Caco-2 (cell line): Measurements from ENCODE around the gene CLSTN2. TPM values are rescaled to one million over a fixed set of nuclear protein-coding genes. Genes with fewer than 3 reads are reported as not detected.

Source experiments
- BruUV-seq: library from RNA; stranded (reverse); fragments of 400-500 nt; replicated peaks from 2 replicates; lab custom pipeline; 2021; lab: Mats Ljungman, UMichigan
- CTCF ChIA-PET: fragments of 300-600 bp; sonication (Branson Sonifier 250); formaldehyde crosslinking; loops from one replicate; lab custom pipeline; 2022; ENCODE audit warnings: antibody characterized with exemption; lab: Charles Lee
- POLR2A ChIA-PET: fragments of 300-600 bp; sonication (Branson Sonifier 250); formaldehyde crosslinking; loops from one replicate; lab custom pipeline; 2022; ENCODE audit warnings: antibody characterized with exemption; lab: Charles Lee
- DNase-seq, 2 experiments: peaks; one replicate each; pipeline versions ENCODE4 v3.0.0 to v3.0.0-alpha.2; 2020 to 2022
- H3K27me3 ChIP-seq: replicated peaks from 2 replicates; pipeline ENCODE4 v1.6.0; 2011; ENCODE audit warnings: low read length; ENCODE audit not compliant: control insufficient read depth, insufficient read depth
- H3K36me3 ChIP-seq: 2 replicates; pipeline ENCODE4 v1.5.1; 2011; ENCODE audit warnings: low read length; ENCODE audit not compliant: control insufficient read depth, insufficient read depth
- H3K4me1 ChIP-seq: fragments of 250-450 bp; sonication (Bioruptor Pico); 2 replicates; pipeline ENCODE4 v1.5.1; 2020; ENCODE audit warnings: mild to moderate bottlenecking
- H3K4me3 ChIP-seq: 2 replicates; pipeline ENCODE4 v1.5.1; 2011; ENCODE audit warnings: low read depth, mild to moderate bottlenecking, control low read depth, low read length
- H3K9me3 ChIP-seq: fragments of 250-450 bp; sonication (Bioruptor Pico); 2 replicates; pipeline ENCODE4 v1.5.1; 2020; ENCODE audit warnings: mild to moderate bottlenecking, moderate library complexity
- H3K27ac Mint-ChIP-seq: one replicate; pipeline ENCODE4 v1.8.0; 2022; ENCODE audit warnings: mixed read lengths; ENCODE audit not compliant: unreplicated experiment
- H3K27me3 Mint-ChIP-seq: one replicate; pipeline ENCODE4 v1.8.0; 2022; ENCODE audit warnings: mixed read lengths; ENCODE audit not compliant: insufficient read depth, unreplicated experiment
- H3K36me3 Mint-ChIP-seq: one replicate; pipeline ENCODE4 v1.8.0; 2022; ENCODE audit warnings: mild to moderate bottlenecking, mixed read lengths; ENCODE audit not compliant: insufficient read depth, unreplicated experiment
- H3K4me1 Mint-ChIP-seq: one replicate; pipeline ENCODE4 v1.8.0; 2022; ENCODE audit warnings: low read depth, mixed read lengths; ENCODE audit not compliant: unreplicated experiment
- H3K4me3 Mint-ChIP-seq: one replicate; pipeline ENCODE4 v1.8.0; 2022; ENCODE audit warnings: mild to moderate bottlenecking, moderate library complexity, mixed read lengths; ENCODE audit not compliant: unreplicated experiment
- H3K9me3 Mint-ChIP-seq: one replicate; pipeline ENCODE4 v1.8.0; 2022; ENCODE audit warnings: mixed read lengths; ENCODE audit not compliant: unreplicated experiment
- intact Hi-C: fragments of 100-400 bp; cut with micrococcal nuclease; formaldehyde crosslinking; loops from one replicate; pipeline ENCODE4 v1.10.0; 2022; ENCODE audit not compliant: unreplicated experiment
- total RNA-seq: library from RNA; stranded (reverse); gene quantifications from 2 replicates; pipeline ENCODE4 v1.2.3, GENCODE V29; 2022
- TF ChIP-seq, protein P1 (sequence below), 2 experiments: fragments of 200-600 bp in 1 of 2; IDR thresholded peaks; 1 replicate in 1 of 2; 2 replicates in 1 of 2; pipeline versions ENCODE4 v1.5.1 to v1.8.0; 2011 to 2022; ENCODE audit warnings: antibody characterized with exemption in 1 of 2, control low read depth in 1 of 2, inconsistent platforms in 1 of 2, low read depth in 1 of 2, low read length in 1 of 2, mild to moderate bottlenecking in 1 of 2, moderate library complexity in 1 of 2; ENCODE audit not compliant: insufficient read depth in 1 of 2, severe bottlenecking in 1 of 2, unreplicated experiment in 1 of 2

The CLSTN2 gene
- total RNA-seq, 1 experiment from 2014 or later = 26.1 TPM

DNA sequence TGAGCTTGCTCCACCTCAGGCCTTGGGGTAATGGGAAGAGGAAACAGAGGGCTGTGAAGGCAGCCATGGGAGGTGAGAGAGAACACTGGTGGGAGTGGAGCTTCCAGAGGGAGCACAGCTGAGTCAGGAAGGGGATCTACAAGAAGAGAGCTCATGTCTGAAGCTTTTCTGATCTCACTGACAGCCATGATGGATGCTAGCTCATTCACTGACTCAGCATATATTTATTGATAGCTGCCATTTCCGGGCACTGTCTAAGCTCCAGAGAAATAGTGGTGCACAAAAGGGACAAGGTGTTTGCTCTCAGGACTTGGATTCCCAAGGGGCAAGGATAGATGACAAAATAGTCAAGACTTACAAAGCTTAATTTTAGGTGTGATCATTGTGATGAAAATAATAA, 218.8 kb downstream of the CLSTN2 start:
- BruUV-seq = no TSS peak
- H3K27ac Mint-ChIP-seq = no peak overlapping the region
- Histone ChIP-seq H3K4me1 (no peaks in the 10 kb centered on the region), H3K36me3 (no peaks in the 10 kb centered on the region), H3K4me3 (no peak overlapping the region), H3K9me3 (no peaks in the 10 kb centered on the region), H3K27me3 (no peaks in the 10 kb centered on the region; the same call in 1 of the 2 replicates)
- H3K27me3 Mint-ChIP-seq = no peaks in the 10 kb centered on the region
- H3K4me3 Mint-ChIP-seq = no peak overlapping the region
- DNase-seq = no peak
- no peaks in the 10 kb centered on the region for H3K4me1 Mint-ChIP-seq
- H3K36me3 Mint-ChIP-seq = no peaks in the 10 kb centered on the region
- intact Hi-C loops = no loop called here
- H3K9me3 Mint-ChIP-seq = no peaks in the 10 kb centered on the region
- ChIA-PET CTCF (no interaction called here), POLR2A (interaction anchor here (0.5 kb wide), 1 partner anchor 10 kb away, joined by 3 read pairs; no protein-coding TSS in a partner anchor)
- TF ChIP-seq, protein P1, sequence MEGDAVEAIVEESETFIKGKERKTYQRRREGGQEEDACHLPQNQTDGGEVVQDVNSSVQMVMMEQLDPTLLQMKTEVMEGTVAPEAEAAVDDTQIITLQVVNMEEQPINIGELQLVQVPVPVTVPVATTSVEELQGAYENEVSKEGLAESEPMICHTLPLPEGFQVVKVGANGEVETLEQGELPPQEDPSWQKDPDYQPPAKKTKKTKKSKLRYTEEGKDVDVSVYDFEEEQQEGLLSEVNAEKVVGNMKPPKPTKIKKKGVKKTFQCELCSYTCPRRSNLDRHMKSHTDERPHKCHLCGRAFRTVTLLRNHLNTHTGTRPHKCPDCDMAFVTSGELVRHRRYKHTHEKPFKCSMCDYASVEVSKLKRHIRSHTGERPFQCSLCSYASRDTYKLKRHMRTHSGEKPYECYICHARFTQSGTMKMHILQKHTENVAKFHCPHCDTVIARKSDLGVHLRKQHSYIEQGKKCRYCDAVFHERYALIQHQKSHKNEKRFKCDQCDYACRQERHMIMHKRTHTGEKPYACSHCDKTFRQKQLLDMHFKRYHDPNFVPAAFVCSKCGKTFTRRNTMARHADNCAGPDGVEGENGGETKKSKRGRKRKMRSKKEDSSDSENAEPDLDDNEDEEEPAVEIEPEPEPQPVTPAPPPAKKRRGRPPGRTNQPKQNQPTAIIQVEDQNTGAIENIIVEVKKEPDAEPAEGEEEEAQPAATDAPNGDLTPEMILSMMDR (IDR thresholded peaks at IDR 0.05; ENCODE audit: insufficient read depth in 1 of 2, low read depth in 1 of 2, low read length in 1 of 2, severe bottlenecking in 1 of 2, unreplicated experiment in 1 of 2) = no peak

DNA sequence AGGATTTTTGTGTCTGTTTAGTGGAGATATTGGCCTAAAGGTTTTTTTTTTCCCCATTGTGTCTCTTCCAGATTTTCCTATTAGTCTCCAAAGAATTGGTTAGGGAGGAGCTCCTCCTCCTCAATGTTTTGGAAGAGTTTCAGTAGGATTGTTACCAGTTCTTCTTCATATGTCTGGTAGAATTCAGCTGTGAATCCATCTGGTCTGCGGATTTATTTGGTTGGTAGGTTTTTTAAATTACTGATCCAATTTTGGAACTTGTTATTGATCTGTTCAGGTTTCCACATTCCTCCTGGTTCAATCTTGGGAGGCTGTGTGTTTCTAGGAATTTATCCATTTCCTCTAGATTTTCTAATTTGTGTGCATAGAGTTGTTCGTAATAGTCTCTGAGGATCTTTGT, 222.2 kb downstream of the CLSTN2 start:
- no peaks in the 10 kb centered on the region for H3K36me3 ChIP-seq
- POLR2A ChIA-PET = no interaction called here
- TF ChIP-seq, protein P1 (IDR thresholded peaks at IDR 0.05; ENCODE audit: insufficient read depth in 1 of 2, low read depth in 1 of 2, low read length in 1 of 2, severe bottlenecking in 1 of 2, unreplicated experiment in 1 of 2) = no peak
- no peaks in the 10 kb centered on the region; the same call in 1 of the 2 replicates for H3K27me3 ChIP-seq
- H3K36me3 Mint-ChIP-seq = no peaks in the 10 kb centered on the region
- no TSS peak for BruUV-seq
- H3K27ac Mint-ChIP-seq = no peak overlapping the region
- no peaks in the 10 kb centered on the region for H3K4me1 Mint-ChIP-seq
- H3K4me3 Mint-ChIP-seq = no peak overlapping the region
- peaks cover 4% of the 10 kb centered on the region for H3K27me3 Mint-ChIP-seq
- no peaks in the 10 kb centered on the region for H3K9me3 ChIP-seq
- CTCF ChIA-PET = no interaction called here
- no peaks in the 10 kb centered on the region for H3K4me1 ChIP-seq
- intact Hi-C loops = no loop called here
- H3K4me3 ChIP-seq = no peak overlapping the region
- no peaks in the 10 kb centered on the region for H3K9me3 Mint-ChIP-seq
- DNase-seq = no peak

DNA sequence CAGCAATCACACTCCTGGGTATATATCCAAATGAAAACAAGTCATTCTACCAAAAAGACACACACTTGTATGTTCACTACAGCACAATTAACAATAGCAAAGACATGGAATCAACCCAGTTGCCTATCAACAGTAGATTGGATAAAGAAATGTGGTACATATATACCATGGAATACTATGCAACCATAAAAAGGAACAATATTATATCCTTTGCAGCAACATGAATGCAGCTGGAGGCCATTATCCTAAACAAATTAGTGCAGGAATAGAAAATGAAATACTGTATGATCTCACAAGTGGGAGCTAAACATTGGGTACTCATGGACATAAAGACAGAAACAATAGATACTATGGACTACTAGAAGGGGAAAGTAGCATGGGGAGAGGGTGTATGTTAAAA, 224.7 kb downstream of the CLSTN2 start:
- Histone ChIP-seq H3K36me3 (no peaks in the 10 kb centered on the region), H3K4me1 (no peaks in the 10 kb centered on the region), H3K27me3 (no peaks in the 10 kb centered on the region), H3K4me3 (no peak overlapping the region), H3K9me3 (no peaks in the 10 kb centered on the region)
- no TSS peak for BruUV-seq
- ChIA-PET CTCF (no interaction called here), POLR2A (no interaction called here)
- DNase-seq = no peak
- H3K27ac Mint-ChIP-seq = no peak overlapping the region
- peaks cover 6% of the 10 kb centered on the region for H3K27me3 Mint-ChIP-seq
- H3K4me1 Mint-ChIP-seq = no peaks in the 10 kb centered on the region
- no peaks in the 10 kb centered on the region for H3K9me3 Mint-ChIP-seq
- intact Hi-C loops = no loop called here
- H3K36me3 Mint-ChIP-seq = no peaks in the 10 kb centered on the region
- H3K4me3 Mint-ChIP-seq = no peak overlapping the region
- TF ChIP-seq, protein P1 (IDR thresholded peaks at IDR 0.05; ENCODE audit: insufficient read depth in 1 of 2, low read depth in 1 of 2, low read length in 1 of 2, severe bottlenecking in 1 of 2, unreplicated experiment in 1 of 2) = no peak
